Measurements from ENCODE around the gene ICAM5. TPM values are rescaled to one million over a fixed set of nuclear protein-coding genes. Genes with fewer than 3 reads are reported as not detected.
A peak's percentile ranks its signal among the peaks of the same experiment; 100 is the strongest.

Gene ICAM5
- total and polyA plus RNA-seq, 10 of the 15 experiments (the other 5 are each of a cell fraction or from before 2014, with no cell fraction given) = 0.14 to 4.6 (median 0.94) TPM; not detected in 2

- peak; percentile 100 for TF ChIP-seq SMAD1 (IDR thresholded peaks at IDR 0.05; ENCODE audit: low read depth, partially characterized antibody)
- no peak for TF ChIP-seq CEBPB (IDR thresholded peaks at IDR 0.05; ENCODE audit: borderline replicate concordance in 1 of 2, low read depth in 2 of 2, low read length in 2 of 2)
- no peak for TF ChIP-seq SREBF2 (IDR thresholded peaks at IDR 0.05; ENCODE audit: low read length)
- 0 out of 2 replicates have a peak, but pooled peaks have one; percentile 5 for TF ChIP-seq BCL11A (IDR thresholded peaks at IDR 0.05; ENCODE audit: low read depth, low read length)
- TF ChIP-seq, protein P1, sequence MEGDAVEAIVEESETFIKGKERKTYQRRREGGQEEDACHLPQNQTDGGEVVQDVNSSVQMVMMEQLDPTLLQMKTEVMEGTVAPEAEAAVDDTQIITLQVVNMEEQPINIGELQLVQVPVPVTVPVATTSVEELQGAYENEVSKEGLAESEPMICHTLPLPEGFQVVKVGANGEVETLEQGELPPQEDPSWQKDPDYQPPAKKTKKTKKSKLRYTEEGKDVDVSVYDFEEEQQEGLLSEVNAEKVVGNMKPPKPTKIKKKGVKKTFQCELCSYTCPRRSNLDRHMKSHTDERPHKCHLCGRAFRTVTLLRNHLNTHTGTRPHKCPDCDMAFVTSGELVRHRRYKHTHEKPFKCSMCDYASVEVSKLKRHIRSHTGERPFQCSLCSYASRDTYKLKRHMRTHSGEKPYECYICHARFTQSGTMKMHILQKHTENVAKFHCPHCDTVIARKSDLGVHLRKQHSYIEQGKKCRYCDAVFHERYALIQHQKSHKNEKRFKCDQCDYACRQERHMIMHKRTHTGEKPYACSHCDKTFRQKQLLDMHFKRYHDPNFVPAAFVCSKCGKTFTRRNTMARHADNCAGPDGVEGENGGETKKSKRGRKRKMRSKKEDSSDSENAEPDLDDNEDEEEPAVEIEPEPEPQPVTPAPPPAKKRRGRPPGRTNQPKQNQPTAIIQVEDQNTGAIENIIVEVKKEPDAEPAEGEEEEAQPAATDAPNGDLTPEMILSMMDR (IDR thresholded peaks at IDR 0.05 in 2 of 3, conservative IDR thresholded peaks at IDR 0.05 in 1 of 3; ENCODE audit: control insufficient read depth in 2 of 3, extremely low read depth in 1 of 3, insufficient read depth in 1 of 3, low read depth in 3 of 3, low read length in 3 of 3) = no peak
- TF ChIP-seq, protein P2, sequence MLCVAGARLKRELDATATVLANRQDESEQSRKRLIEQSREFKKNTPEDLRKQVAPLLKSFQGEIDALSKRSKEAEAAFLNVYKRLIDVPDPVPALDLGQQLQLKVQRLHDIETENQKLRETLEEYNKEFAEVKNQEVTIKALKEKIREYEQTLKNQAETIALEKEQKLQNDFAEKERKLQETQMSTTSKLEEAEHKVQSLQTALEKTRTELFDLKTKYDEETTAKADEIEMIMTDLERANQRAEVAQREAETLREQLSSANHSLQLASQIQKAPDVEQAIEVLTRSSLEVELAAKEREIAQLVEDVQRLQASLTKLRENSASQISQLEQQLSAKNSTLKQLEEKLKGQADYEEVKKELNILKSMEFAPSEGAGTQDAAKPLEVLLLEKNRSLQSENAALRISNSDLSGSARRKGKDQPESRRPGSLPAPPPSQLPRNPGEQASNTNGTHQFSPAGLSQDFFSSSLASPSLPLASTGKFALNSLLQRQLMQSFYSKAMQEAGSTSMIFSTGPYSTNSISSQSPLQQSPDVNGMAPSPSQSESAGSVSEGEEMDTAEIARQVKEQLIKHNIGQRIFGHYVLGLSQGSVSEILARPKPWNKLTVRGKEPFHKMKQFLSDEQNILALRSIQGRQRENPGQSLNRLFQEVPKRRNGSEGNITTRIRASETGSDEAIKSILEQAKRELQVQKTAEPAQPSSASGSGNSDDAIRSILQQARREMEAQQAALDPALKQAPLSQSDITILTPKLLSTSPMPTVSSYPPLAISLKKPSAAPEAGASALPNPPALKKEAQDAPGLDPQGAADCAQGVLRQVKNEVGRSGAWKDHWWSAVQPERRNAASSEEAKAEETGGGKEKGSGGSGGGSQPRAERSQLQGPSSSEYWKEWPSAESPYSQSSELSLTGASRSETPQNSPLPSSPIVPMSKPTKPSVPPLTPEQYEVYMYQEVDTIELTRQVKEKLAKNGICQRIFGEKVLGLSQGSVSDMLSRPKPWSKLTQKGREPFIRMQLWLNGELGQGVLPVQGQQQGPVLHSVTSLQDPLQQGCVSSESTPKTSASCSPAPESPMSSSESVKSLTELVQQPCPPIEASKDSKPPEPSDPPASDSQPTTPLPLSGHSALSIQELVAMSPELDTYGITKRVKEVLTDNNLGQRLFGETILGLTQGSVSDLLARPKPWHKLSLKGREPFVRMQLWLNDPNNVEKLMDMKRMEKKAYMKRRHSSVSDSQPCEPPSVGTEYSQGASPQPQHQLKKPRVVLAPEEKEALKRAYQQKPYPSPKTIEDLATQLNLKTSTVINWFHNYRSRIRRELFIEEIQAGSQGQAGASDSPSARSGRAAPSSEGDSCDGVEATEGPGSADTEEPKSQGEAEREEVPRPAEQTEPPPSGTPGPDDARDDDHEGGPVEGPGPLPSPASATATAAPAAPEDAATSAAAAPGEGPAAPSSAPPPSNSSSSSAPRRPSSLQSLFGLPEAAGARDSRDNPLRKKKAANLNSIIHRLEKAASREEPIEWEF (IDR thresholded peaks at IDR 0.05; ENCODE audit: insufficient replicate concordance, low read depth, low read length) = no peak
- TF ChIP-seq RELA (IDR thresholded peaks at IDR 0.05; ENCODE audit: borderline replicate concordance, partially characterized antibody) = peak; percentile 98
- TF ChIP-seq SMAD5 (IDR thresholded peaks at IDR 0.05; ENCODE audit: low read depth) = no peak
- TF ChIP-seq, protein P3, sequence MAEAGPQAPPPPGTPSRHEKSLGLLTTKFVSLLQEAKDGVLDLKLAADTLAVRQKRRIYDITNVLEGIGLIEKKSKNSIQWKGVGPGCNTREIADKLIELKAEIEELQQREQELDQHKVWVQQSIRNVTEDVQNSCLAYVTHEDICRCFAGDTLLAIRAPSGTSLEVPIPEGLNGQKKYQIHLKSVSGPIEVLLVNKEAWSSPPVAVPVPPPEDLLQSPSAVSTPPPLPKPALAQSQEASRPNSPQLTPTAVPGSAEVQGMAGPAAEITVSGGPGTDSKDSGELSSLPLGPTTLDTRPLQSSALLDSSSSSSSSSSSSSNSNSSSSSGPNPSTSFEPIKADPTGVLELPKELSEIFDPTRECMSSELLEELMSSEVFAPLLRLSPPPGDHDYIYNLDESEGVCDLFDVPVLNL (IDR thresholded peaks at IDR 0.05; ENCODE audit: low read depth, low read length) = no peak
- 0 out of 2 replicates have a peak, but pooled peaks have one; percentile 23 for TF ChIP-seq HCFC1 (IDR thresholded peaks at IDR 0.05; ENCODE audit: low read length)
- TF ChIP-seq, protein P4, sequence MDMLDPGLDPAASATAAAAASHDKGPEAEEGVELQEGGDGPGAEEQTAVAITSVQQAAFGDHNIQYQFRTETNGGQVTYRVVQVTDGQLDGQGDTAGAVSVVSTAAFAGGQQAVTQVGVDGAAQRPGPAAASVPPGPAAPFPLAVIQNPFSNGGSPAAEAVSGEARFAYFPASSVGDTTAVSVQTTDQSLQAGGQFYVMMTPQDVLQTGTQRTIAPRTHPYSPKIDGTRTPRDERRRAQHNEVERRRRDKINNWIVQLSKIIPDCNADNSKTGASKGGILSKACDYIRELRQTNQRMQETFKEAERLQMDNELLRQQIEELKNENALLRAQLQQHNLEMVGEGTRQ (IDR thresholded peaks at IDR 0.05; ENCODE audit: borderline replicate concordance, low read depth, low read length) = no peak
- no peak for TF ChIP-seq KDM1A (IDR thresholded peaks at IDR 0.05; ENCODE audit: borderline replicate concordance)
- TF ChIP-seq RAD51 (IDR thresholded peaks at IDR 0.05) = no peak
- TF ChIP-seq, protein P5, sequence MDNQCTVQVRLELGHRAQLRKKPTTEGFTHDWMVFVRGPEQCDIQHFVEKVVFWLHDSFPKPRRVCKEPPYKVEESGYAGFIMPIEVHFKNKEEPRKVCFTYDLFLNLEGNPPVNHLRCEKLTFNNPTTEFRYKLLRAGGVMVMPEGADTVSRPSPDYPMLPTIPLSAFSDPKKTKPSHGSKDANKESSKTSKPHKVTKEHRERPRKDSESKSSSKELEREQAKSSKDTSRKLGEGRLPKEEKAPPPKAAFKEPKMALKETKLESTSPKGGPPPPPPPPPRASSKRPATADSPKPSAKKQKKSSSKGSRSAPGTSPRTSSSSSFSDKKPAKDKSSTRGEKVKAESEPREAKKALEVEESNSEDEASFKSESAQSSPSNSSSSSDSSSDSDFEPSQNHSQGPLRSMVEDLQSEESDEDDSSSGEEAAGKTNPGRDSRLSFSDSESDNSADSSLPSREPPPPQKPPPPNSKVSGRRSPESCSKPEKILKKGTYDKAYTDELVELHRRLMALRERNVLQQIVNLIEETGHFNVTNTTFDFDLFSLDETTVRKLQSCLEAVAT (IDR thresholded peaks at IDR 0.05) = no peak; the same call in 1 of the 2 replicates
- no peak; the same call in 1 of the 2 replicates for TF ChIP-seq ATF7 (IDR thresholded peaks at IDR 0.05; ENCODE audit: low read depth)
- TF ChIP-seq LARP7 (IDR thresholded peaks at IDR 0.05) = 0 out of 2 replicates have a peak, but pooled peaks have one; percentile 40
- TF ChIP-seq DPF2 (IDR thresholded peaks at IDR 0.05) = peak; percentile 79
- peak; percentile 60 for TF ChIP-seq MEF2B (IDR thresholded peaks at IDR 0.05; ENCODE audit: partially characterized antibody, poor library complexity, severe bottlenecking)
Observed at GRCh38 chr19:10271543-10272086, 18.1 kb upstream of the ICAM5 start (continued).

All from GM12878 (cell line).